CD14-positive monocyte (primary cell): ENCODE measurements around the gene DPPA3. TPM values are rescaled to one million over a fixed set of nuclear protein-coding genes. Genes with fewer than 3 reads are reported as not detected.

Source experiments
- DNase-seq, 3 donors: peaks; one replicate each; pipeline ENCODE4 v3.0.0-alpha.2; 2011 to 2022
- H2AFZ ChIP-seq: 2 replicates; pipeline ENCODE4 v1.6.0; 2012; ENCODE audit warnings: mild to moderate bottlenecking, low read depth, low read length, inconsistent platforms; ENCODE audit not compliant: insufficient read depth, poor library complexity, severe bottlenecking
- H3K27ac ChIP-seq, 2 donors: 1 replicate in 1 of 2; 2 replicates in 1 of 2; pipeline ENCODE4 v1.5.1; 2012 to 2013; ENCODE audit warnings: low read length in 2 of 2, control low read depth in 1 of 2, inconsistent platforms in 1 of 2, low read depth in 1 of 2, mild to moderate bottlenecking in 1 of 2
- H3K27me3 ChIP-seq, 2 donors: one replicate each; pipeline versions ENCODE4 v1.6.0 to v1.6.1; 2011 to 2013; ENCODE audit warnings: low read length in 2 of 2; ENCODE audit not compliant: control insufficient read depth in 2 of 2, insufficient read depth in 2 of 2
- H3K36me3 ChIP-seq, 2 donors: replicated peaks in 1 of 2; 1 replicate in 1 of 2; 2 replicates in 1 of 2; pipeline versions ENCODE4 v1.5.1 to v1.6.1; 2012 to 2013; ENCODE audit warnings: low read length in 2 of 2, control low read depth in 1 of 2, inconsistent platforms in 1 of 2, mild to moderate bottlenecking in 1 of 2; ENCODE audit not compliant: insufficient read depth in 2 of 2, control insufficient read depth in 1 of 2
- H3K4me1 ChIP-seq, 2 donors: 1 replicate in 1 of 2; 2 replicates in 1 of 2; pipeline versions ENCODE4 v1.5.1 to v1.6.1; 2012 to 2013; ENCODE audit warnings: low read length in 2 of 2, control low read depth in 1 of 2, inconsistent platforms in 1 of 2, mild to moderate bottlenecking in 1 of 2, moderate library complexity in 1 of 2; ENCODE audit not compliant: insufficient read depth in 2 of 2, control insufficient read depth in 1 of 2
- H3K4me2 ChIP-seq: replicated peaks from 2 replicates; pipeline ENCODE3; 2012; ENCODE audit warnings: low read length, moderate library complexity, mild to moderate bottlenecking; ENCODE audit not compliant: poor library complexity, severe bottlenecking; ENCODE audit errors: extremely low read depth
- H3K4me3 ChIP-seq, 3 experiments: fragments of 200-600 bp in 1 of 3; sonication (generic) in 1 of 3; replicated peaks in 1 of 3; 1 replicate in 2 of 3; 2 replicates in 1 of 3; pipeline ENCODE4 v1.5.1; 2011 to 2013; ENCODE audit warnings: low read length in 3 of 3, mild to moderate bottlenecking in 3 of 3, control low read depth in 2 of 3, low read depth in 2 of 3, inconsistent platforms in 1 of 3, moderate library complexity in 1 of 3
- H3K79me2 ChIP-seq: 2 replicates; pipeline ENCODE4 v1.6.0; 2012; ENCODE audit warnings: mild to moderate bottlenecking, control low read depth, inconsistent platforms, low read length, moderate library complexity; ENCODE audit not compliant: insufficient read depth
- H3K9ac ChIP-seq: 2 replicates; pipeline ENCODE4 v1.6.0; 2017; ENCODE audit warnings: low read length, mild to moderate bottlenecking; ENCODE audit not compliant: insufficient read depth, poor library complexity, severe bottlenecking
- H3K9me3 ChIP-seq, 2 donors: replicated peaks in 1 of 2; 1 replicate in 1 of 2; 2 replicates in 1 of 2; pipeline versions ENCODE4 v1.5.1 to v1.6.1; 2012 to 2013; ENCODE audit warnings: low read length in 2 of 2, control low read depth in 1 of 2; ENCODE audit not compliant: control insufficient read depth in 1 of 2, insufficient read depth in 1 of 2
- H4K20me1 ChIP-seq: 2 replicates; pipeline ENCODE4 v1.6.0; 2012; ENCODE audit warnings: mild to moderate bottlenecking, low read length, control low read depth, moderate library complexity; ENCODE audit not compliant: insufficient read depth
- H3K27ac Mint-ChIP-seq, 7 donors: one replicate each; pipeline ENCODE4 v1.8.0; 2020; ENCODE audit warnings: mild to moderate bottlenecking in 7 of 7, mixed read lengths in 7 of 7, moderate library complexity in 6 of 7, inconsistent platforms in 2 of 7
- H3K27me3 Mint-ChIP-seq, 3 donors: one replicate each; pipeline ENCODE4 v1.8.0; 2021 to 2022; ENCODE audit warnings: low read depth in 3 of 3, mild to moderate bottlenecking in 3 of 3, mixed read lengths in 3 of 3, moderate library complexity in 3 of 3, inconsistent platforms in 1 of 3
- H3K36me3 Mint-ChIP-seq, 2 donors: one replicate each; pipeline ENCODE4 v1.8.0; 2020; ENCODE audit warnings: mixed read lengths in 2 of 2, inconsistent platforms in 1 of 2, mild to moderate bottlenecking in 1 of 2
- H3K4me1 Mint-ChIP-seq: one replicate; pipeline ENCODE4 v1.8.0; 2020; ENCODE audit warnings: mild to moderate bottlenecking, mixed read lengths
- H3K4me3 Mint-ChIP-seq, 2 donors: one replicate each; pipeline ENCODE4 v1.8.0; 2020; ENCODE audit warnings: mild to moderate bottlenecking in 2 of 2, mixed read lengths in 2 of 2, moderate library complexity in 1 of 2
- H3K9me3 Mint-ChIP-seq, 7 donors: one replicate each; pipeline ENCODE4 v1.8.0; 2020 to 2022; ENCODE audit warnings: mixed read lengths in 7 of 7, mild to moderate bottlenecking in 6 of 7, moderate library complexity in 6 of 7, inconsistent platforms in 2 of 7
- WGBS: methylation state at CpG from one replicate; pipeline ENCODE4 v1.1.5; 2013; ENCODE audit warnings: missing lambda C conversion rate; ENCODE audit not compliant: insufficient coverage; 5-methylcytosine and 5-hydroxymethylcytosine counted together
- intact Hi-C, 2 donors: fragments of 100-400 bp; cut with micrococcal nuclease; formaldehyde crosslinking; loops; one replicate each; pipeline versions ENCODE4 v1.15.0 to v1.15.1; 2023
- polyA plus RNA-seq, 3 donors: library from polyadenylated mRNA; depleted of rRNA in 1 of 3; unstranded in 2 of 3; stranded (reverse) in 1 of 3; fragments of 300-500 nt in 2 of 3; fragments of >200 nt in 1 of 3; fragmentation: Illumina TruSeq in 2 of 3; gene quantifications; 1 replicate in 2 of 3; 2 replicates in 1 of 3; pipeline ENCODE4 v1.2.3, GENCODE V29; 2012 to 2021
- TF ChIP-seq, protein P1 (sequence below): fragments of 200-600 bp; IDR thresholded peaks from one replicate; pipeline ENCODE4 v1.8.0; 2022; ENCODE audit warnings: antibody characterized with exemption, mild to moderate bottlenecking

DPPA3 gene
- polyA plus RNA-seq, 3 donors, result not detected

GRCh38 chr12:7695237-7695560 lies 16.0 kb upstream of the DPPA3 start:
- H3K36me3 ChIP-seq, result no peaks in the 10 kb centered on the region
- peaks cover 28% of the 10 kb centered on the region for H3K4me1 Mint-ChIP-seq
- H3K27me3 Mint-ChIP-seq, result peaks cover 3 to 9% (median 6%) of the 10 kb centered on the region in 3 donors
- peaks cover 20 to 27% of the 10 kb centered on the region in 2 donors for H3K4me1 ChIP-seq
- no peaks in the 10 kb centered on the region for H4K20me1 ChIP-seq
- H3K27me3 ChIP-seq, result no peaks in the 10 kb centered on the region
- H3K27ac ChIP-seq, result no peak overlapping the region
- no peak for DNase-seq
- H2AFZ ChIP-seq, result peak overlapping the region; percentile 60
- H3K4me3 ChIP-seq, result peak overlapping the region in 2 of 3 experiments; percentile 7 to 67
- H3K9me3 ChIP-seq, result no peaks in the 10 kb centered on the region
- intact Hi-C loops, result no loop called here
- no peak overlapping the region for H3K9ac ChIP-seq
- no peaks in the 10 kb centered on the region for H3K36me3 Mint-ChIP-seq
- H3K27ac Mint-ChIP-seq, result no peak overlapping the region
- peaks cover 0 to 1% (median 0%) of the 10 kb centered on the region in 7 donors for H3K9me3 Mint-ChIP-seq
- H3K4me2 ChIP-seq, result peak overlapping the region; percentile 75
- TF ChIP-seq, protein P1, sequence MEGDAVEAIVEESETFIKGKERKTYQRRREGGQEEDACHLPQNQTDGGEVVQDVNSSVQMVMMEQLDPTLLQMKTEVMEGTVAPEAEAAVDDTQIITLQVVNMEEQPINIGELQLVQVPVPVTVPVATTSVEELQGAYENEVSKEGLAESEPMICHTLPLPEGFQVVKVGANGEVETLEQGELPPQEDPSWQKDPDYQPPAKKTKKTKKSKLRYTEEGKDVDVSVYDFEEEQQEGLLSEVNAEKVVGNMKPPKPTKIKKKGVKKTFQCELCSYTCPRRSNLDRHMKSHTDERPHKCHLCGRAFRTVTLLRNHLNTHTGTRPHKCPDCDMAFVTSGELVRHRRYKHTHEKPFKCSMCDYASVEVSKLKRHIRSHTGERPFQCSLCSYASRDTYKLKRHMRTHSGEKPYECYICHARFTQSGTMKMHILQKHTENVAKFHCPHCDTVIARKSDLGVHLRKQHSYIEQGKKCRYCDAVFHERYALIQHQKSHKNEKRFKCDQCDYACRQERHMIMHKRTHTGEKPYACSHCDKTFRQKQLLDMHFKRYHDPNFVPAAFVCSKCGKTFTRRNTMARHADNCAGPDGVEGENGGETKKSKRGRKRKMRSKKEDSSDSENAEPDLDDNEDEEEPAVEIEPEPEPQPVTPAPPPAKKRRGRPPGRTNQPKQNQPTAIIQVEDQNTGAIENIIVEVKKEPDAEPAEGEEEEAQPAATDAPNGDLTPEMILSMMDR, result no peak
- no peaks in the 10 kb centered on the region for H3K79me2 ChIP-seq
- 2% methylated on average over 8 of the region's 10 CpGs for WGBS
- H3K4me3 Mint-ChIP-seq, result peak overlapping the region; percentile 64 to 88

GRCh38 chr12:7695566-7696197 lies 15.6 kb upstream of the DPPA3 start, which contains the start of gene GDF3:
Gene GDF3 (minus strand): TSS chr12:7695775. CDS start chr12:7695728, 47 bp downstream.
- 0% methylated on average over 3 of the region's 7 CpGs for WGBS

More at GRCh38 chr12:7695566-7696197, 15.6 kb upstream of the DPPA3 start, which contains the start of gene GDF3:
- H3K9me3 ChIP-seq, result no peaks in the 10 kb centered on the region
- intact Hi-C loops, result no loop called here
- H3K9ac ChIP-seq, result no peak within 1 kb of the TSS
- peaks cover 28% of the 10 kb centered on the region for H3K4me1 Mint-ChIP-seq
- H4K20me1 ChIP-seq, result no peaks in the 10 kb centered on the region
- peaks cover 3 to 9% (median 6%) of the 10 kb centered on the region in 3 donors for H3K27me3 Mint-ChIP-seq
- H3K27ac ChIP-seq, result no peak within 1 kb of the TSS
- H2AFZ ChIP-seq, result peak within 1 kb of the TSS; percentile 60
- peak within 1 kb of the TSS in 2 of 3 experiments; percentile 7 to 67 for H3K4me3 ChIP-seq
- H3K4me1 ChIP-seq, result peaks cover 20 to 27% of the 10 kb centered on the region in 2 donors
- peak; percentile 8 to 22 (median 15) for DNase-seq
- H3K27ac Mint-ChIP-seq, result no peak within 1 kb of the TSS
- peaks cover 0 to 1% (median 0%) of the 10 kb centered on the region in 7 donors for H3K9me3 Mint-ChIP-seq
- H3K4me3 Mint-ChIP-seq, result peak within 1 kb of the TSS; percentile 64 to 88
- TF ChIP-seq, protein P1, result no peak
- H3K27me3 ChIP-seq, result no peaks in the 10 kb centered on the region
- H3K79me2 ChIP-seq, result no peaks in the 10 kb centered on the region
- peak within 1 kb of the TSS; percentile 75 for H3K4me2 ChIP-seq
- H3K36me3 Mint-ChIP-seq, result no peaks in the 10 kb centered on the region
- no peaks in the 10 kb centered on the region for H3K36me3 ChIP-seq
